KOPT-K1 (cell line): ENCODE measurements around the gene SLC9A1.

ENCODE experiments used
- H3K27ac ChIP-seq: fragments of 200-600 bp; sonication (generic); 2 replicates; pipeline ENCODE4 v1.5.1; 2016; ENCODE audit warnings: antibody characterized with exemption, mild to moderate bottlenecking, low read depth, low read length; ENCODE audit not compliant: poor library complexity, severe bottlenecking
- H3K36me3 ChIP-seq: fragments of 200-600 bp; sonication (generic); 2 replicates; pipeline ENCODE4 v1.5.1; 2017; ENCODE audit warnings: antibody characterized with exemption, mild to moderate bottlenecking, low read length, moderate library complexity; ENCODE audit not compliant: insufficient read depth
- H3K9me3 ChIP-seq: fragments of 200-600 bp; sonication (generic); 2 replicates; pipeline ENCODE4 v1.5.1; 2017; ENCODE audit warnings: antibody characterized with exemption, low read length, mild to moderate bottlenecking; ENCODE audit not compliant: insufficient read depth, poor library complexity, severe bottlenecking

SLC9A1 gene

GRCh38 chr1:27157194-27157593 is 2.3 kb upstream of the SLC9A1 start:
- no peaks in the 10 kb centered on the region for H3K36me3 ChIP-seq
- H3K27ac ChIP-seq, result no peak overlapping the region
- H3K9me3 ChIP-seq, result no peaks in the 10 kb centered on the region

GRCh38 chr1:27154469-27154990 is 395 bp downstream of the SLC9A1 start:
- H3K27ac ChIP-seq, result peak overlapping the region; percentile 68
- H3K36me3 ChIP-seq, result no peaks in the 10 kb centered on the region

GRCh38 chr1:27153927-27154358 is 982 bp downstream of the SLC9A1 start:
- Histone ChIP-seq H3K36me3 (no peaks in the 10 kb centered on the region), H3K9me3 (no peaks in the 10 kb centered on the region), H3K27ac (peak overlapping the region; percentile 68)

More at GRCh38 chr1:27154469-27154990, 395 bp downstream of the SLC9A1 start:
- H3K9me3 ChIP-seq, result no peaks in the 10 kb centered on the region

GRCh38 chr1:27153549-27153886 is 1.4 kb downstream of the SLC9A1 start:
- Histone ChIP-seq H3K9me3 (no peaks in the 10 kb centered on the region), H3K27ac (peak overlapping the region; percentile 68), H3K36me3 (no peaks in the 10 kb centered on the region)

- no peaks in the 10 kb centered on the region for H3K36me3 ChIP-seq
- H3K9me3 ChIP-seq, result no peaks in the 10 kb centered on the region
- H3K27ac ChIP-seq, result peak overlapping the region; percentile 68
Observed at GRCh38 chr1:27152829-27153548, 1.9 kb downstream of the SLC9A1 start.

GRCh38 chr1:27152004-27152828 is 2.7 kb downstream of the SLC9A1 start:
- H3K9me3 ChIP-seq, result no peaks in the 10 kb centered on the region
- no peaks in the 10 kb centered on the region for H3K36me3 ChIP-seq
- H3K27ac ChIP-seq, result peak overlapping the region; percentile 5

GRCh38 chr1:27150641-27151040 is 4.3 kb downstream of the SLC9A1 start:
- no peaks in the 10 kb centered on the region for H3K9me3 ChIP-seq
- peaks cover 2% of the 10 kb centered on the region; the same call in 1 of the 2 replicates for H3K36me3 ChIP-seq
- no peak overlapping the region for H3K27ac ChIP-seq

GRCh38 chr1:27150183-27150582 is 4.7 kb downstream of the SLC9A1 start:
- Histone ChIP-seq H3K36me3 (peaks cover 4% of the 10 kb centered on the region; the same call in 1 of the 2 replicates), H3K27ac (no peak overlapping the region), H3K9me3 (no peaks in the 10 kb centered on the region)

- peaks cover 4% of the 10 kb centered on the region; the same call in 1 of the 2 replicates for H3K36me3 ChIP-seq
- H3K27ac ChIP-seq, result no peak overlapping the region
Observed at GRCh38 chr1:27149762-27150113, 5.2 kb downstream of the SLC9A1 start.

GRCh38 chr1:27149084-27149761 is 5.7 kb downstream of the SLC9A1 start:
- Histone ChIP-seq H3K36me3 (peaks cover 4% of the 10 kb centered on the region; the same call in 1 of the 2 replicates), H3K9me3 (no peaks in the 10 kb centered on the region), H3K27ac (no peak overlapping the region)

More at GRCh38 chr1:27149762-27150113, 5.2 kb downstream of the SLC9A1 start:
- no peaks in the 10 kb centered on the region for H3K9me3 ChIP-seq

GRCh38 chr1:27148591-27148990 is 6.3 kb downstream of the SLC9A1 start:
- peaks cover 4% of the 10 kb centered on the region; the same call in 1 of the 2 replicates for H3K36me3 ChIP-seq
- H3K9me3 ChIP-seq, result no peaks in the 10 kb centered on the region
- no peak overlapping the region for H3K27ac ChIP-seq

GRCh38 chr1:27147842-27148518 is 6.9 kb downstream of the SLC9A1 start:
- Histone ChIP-seq H3K9me3 (no peaks in the 10 kb centered on the region), H3K27ac (no peak overlapping the region), H3K36me3 (peaks cover 4% of the 10 kb centered on the region; the same call in 1 of the 2 replicates)

- no peak overlapping the region for H3K27ac ChIP-seq
- H3K9me3 ChIP-seq, result no peaks in the 10 kb centered on the region
Observed at GRCh38 chr1:27145934-27146354, 9.0 kb downstream of the SLC9A1 start.

GRCh38 chr1:27144920-27145661 is 9.8 kb downstream of the SLC9A1 start:
- Histone ChIP-seq H3K9me3 (no peaks in the 10 kb centered on the region), H3K36me3 (peaks cover 4% of the 10 kb centered on the region; the same call in 1 of the 2 replicates), H3K27ac (no peak overlapping the region)

More at GRCh38 chr1:27145934-27146354, 9.0 kb downstream of the SLC9A1 start:
- H3K36me3 ChIP-seq, result peaks cover 4% of the 10 kb centered on the region; the same call in 1 of the 2 replicates
